H1 (cell line): ENCODE results near the gene PRPF4. TPM values are rescaled to one million over a fixed set of nuclear protein-coding genes. Genes with fewer than 3 reads are reported as not detected.

Experiments
- CTCF ChIA-PET: fragments of 300-600 bp; sonication (Branson Sonifier 250); formaldehyde crosslinking; loops from one replicate; lab custom pipeline; 2021; ENCODE audit not compliant: partially characterized antibody; lab: Charles Lee
- POLR2A ChIA-PET: fragments of 300-600 bp; sonication (Branson Sonifier 250); formaldehyde crosslinking; loops from one replicate; lab custom pipeline; 2021; ENCODE audit warnings: inconsistent platforms; ENCODE audit not compliant: partially characterized antibody; lab: Charles Lee
- DNase-seq, 2 experiments: peaks; one replicate each; pipeline versions ENCODE4 v3.0.0 to v3.0.0-alpha.2; 2010 to 2022; ENCODE audit warnings: low spot score in 2 of 2, low read depth in 1 of 2, mixed read lengths in 1 of 2
- FAIRE-seq: peaks from 2 replicates; lab custom pipeline; 2011; peaks lifted over from hg19 to GRCh38; lab: Jason Lieb, UNC
- H2AFZ ChIP-seq: 2 replicates; pipeline ENCODE4 v1.8.1; 2012; ENCODE audit warnings: low read length, inconsistent platforms
- H2AK5ac ChIP-seq: 2 replicates; pipeline ENCODE4 v1.6.1; 2013; ENCODE audit warnings: low read depth, low read length
- H2BK120ac ChIP-seq: replicated peaks from 2 replicates; pipeline ENCODE3; 2013; ENCODE audit warnings: low read depth, low read length, inconsistent platforms
- H2BK12ac ChIP-seq: 2 replicates; pipeline ENCODE4 v1.6.1; 2013; ENCODE audit warnings: low read depth, low read length
- H2BK15ac ChIP-seq: 2 replicates; pipeline ENCODE4 v1.6.1; 2013; ENCODE audit warnings: low read length
- H2BK20ac ChIP-seq: 2 replicates; pipeline ENCODE4 v1.6.1; 2013; ENCODE audit warnings: low read length
- H2BK5ac ChIP-seq: 2 replicates; pipeline ENCODE4 v1.6.1; 2013; ENCODE audit warnings: low read depth, low read length
- H3K14ac ChIP-seq: 2 replicates; pipeline ENCODE4 v1.6.1; 2013; ENCODE audit warnings: inconsistent platforms; ENCODE audit not compliant: insufficient read length
- H3K18ac ChIP-seq: 2 replicates; pipeline ENCODE4 v1.6.1; 2013; ENCODE audit warnings: low read length; ENCODE audit errors: extremely low read depth
- H3K23ac ChIP-seq: 2 replicates; pipeline ENCODE4 v1.6.1; 2013; ENCODE audit warnings: inconsistent platforms; ENCODE audit not compliant: insufficient read length
- H3K23me2 ChIP-seq: 2 replicates; pipeline ENCODE4 v1.6.1; 2013; ENCODE audit warnings: low read depth, low read length
- H3K27ac ChIP-seq: 2 replicates; pipeline ENCODE4 v1.6.1; 2011; ENCODE audit warnings: low read depth, low read length, inconsistent platforms
- H3K27me3 ChIP-seq, 4 experiments: replicated peaks in 1 of 4; 1 replicate in 1 of 4; 2 replicates in 3 of 4; pipeline versions ENCODE4 v1.6.1 to v1.8.1; 2011 to 2013; ENCODE audit warnings: low read length in 3 of 4, mild to moderate bottlenecking in 3 of 4, inconsistent platforms in 2 of 4, mixed read lengths in 2 of 4, moderate library complexity in 1 of 4; ENCODE audit not compliant: control insufficient read depth in 3 of 4, insufficient read depth in 3 of 4; ENCODE audit errors: extremely low read depth in 1 of 4
- H3K36me3 ChIP-seq, 4 experiments: 2 replicates each; pipeline versions ENCODE4 v1.6.1 to v1.8.1; 2011 to 2013; ENCODE audit warnings: mild to moderate bottlenecking in 4 of 4, low read length in 3 of 4, moderate library complexity in 2 of 4, control low read depth in 1 of 4, inconsistent platforms in 1 of 4; ENCODE audit not compliant: insufficient read depth in 4 of 4, control insufficient read depth in 2 of 4
- H3K4ac ChIP-seq: replicated peaks from 2 replicates; pipeline ENCODE3; 2013; ENCODE audit warnings: low read length, low read depth, mixed read lengths, inconsistent platforms; ENCODE audit not compliant: insufficient read length
- H3K4me1 ChIP-seq, 4 experiments: replicated peaks in 1 of 4; 1 replicate in 1 of 4; 2 replicates in 3 of 4; pipeline versions ENCODE4 v1.6.1 to v1.8.1; 2011 to 2013; ENCODE audit warnings: low read length in 3 of 4, inconsistent platforms in 2 of 4, mixed read lengths in 1 of 4; ENCODE audit not compliant: insufficient read depth in 4 of 4, control insufficient read depth in 3 of 4
- H3K4me2 ChIP-seq, 2 experiments: 2 replicates each; pipeline versions ENCODE4 v1.6.1 to v1.8.1; 2011 to 2013; ENCODE audit warnings: low read depth in 2 of 2, low read length in 2 of 2, control low read depth in 1 of 2, inconsistent platforms in 1 of 2, mild to moderate bottlenecking in 1 of 2; ENCODE audit not compliant: insufficient read depth in 1 of 2
- H3K4me3 ChIP-seq, 4 experiments: fragments of 200-600, 300-600 bp in 1 of 4; sonication (generic), shearing (Covaris generic), sonication (Bioruptor Twin) in 1 of 4; 2 replicates each; pipeline versions ENCODE4 v1.5.1 to v1.8.1; 2011 to 2016; ENCODE audit warnings: low read length in 4 of 4, low read depth in 3 of 4, control low read depth in 2 of 4, inconsistent platforms in 2 of 4, mild to moderate bottlenecking in 2 of 4, mixed read lengths in 1 of 4, moderate library complexity in 1 of 4; ENCODE audit not compliant: insufficient read depth in 2 of 4; ENCODE audit errors: extremely low read depth in 1 of 4
- H3K56ac ChIP-seq: replicated peaks from 2 replicates; pipeline ENCODE3; 2013; ENCODE audit warnings: low read depth, mild to moderate bottlenecking, mixed read lengths, low read length, inconsistent platforms; ENCODE audit not compliant: insufficient read length
- H3K79me1 ChIP-seq: 2 replicates; pipeline ENCODE4 v1.6.1; 2013; ENCODE audit warnings: low read depth, low read length, control low read depth
- H3K79me2 ChIP-seq, 2 experiments: 2 replicates each; pipeline versions ENCODE4 v1.6.1 to v1.8.1; 2012 to 2013; ENCODE audit warnings: low read length in 2 of 2, mild to moderate bottlenecking in 2 of 2, inconsistent platforms in 1 of 2; ENCODE audit not compliant: insufficient read depth in 2 of 2, control insufficient read depth in 1 of 2
- H3K9ac ChIP-seq, 4 experiments: replicated peaks in 1 of 4; 1 replicate in 1 of 4; 2 replicates in 3 of 4; pipeline versions ENCODE4 v1.6.1 to v1.8.1; 2011 to 2013; ENCODE audit warnings: low read depth in 3 of 4, low read length in 3 of 4, control low read depth in 2 of 4, mild to moderate bottlenecking in 2 of 4, moderate library complexity in 2 of 4, inconsistent platforms in 1 of 4; ENCODE audit errors: extremely low read depth in 1 of 4
- H3K9me3 ChIP-seq, 2 experiments: 2 replicates each; pipeline versions ENCODE4 v1.6.1 to v1.8.1; 2012 to 2013; ENCODE audit warnings: mild to moderate bottlenecking in 2 of 2, moderate library complexity in 2 of 2, control low read depth in 1 of 2, inconsistent platforms in 1 of 2, low read depth in 1 of 2, low read length in 1 of 2, mixed read lengths in 1 of 2; ENCODE audit not compliant: insufficient read depth in 2 of 2
- H4K20me1 ChIP-seq, 2 experiments: replicated peaks in 1 of 2; 2 replicates each; pipeline versions ENCODE3 to v1.8.1; 2011 to 2013; ENCODE audit warnings: inconsistent platforms in 2 of 2, low read length in 2 of 2, mild to moderate bottlenecking in 1 of 2; ENCODE audit not compliant: insufficient read depth in 2 of 2, control insufficient read depth in 1 of 2
- H4K5ac ChIP-seq: 2 replicates; pipeline ENCODE4 v1.6.1; 2013; ENCODE audit warnings: low read length, low read depth, mixed read lengths, inconsistent platforms; ENCODE audit not compliant: insufficient read length
- H4K8ac ChIP-seq: 2 replicates; pipeline ENCODE4 v1.8.0; 2013; ENCODE audit warnings: mild to moderate bottlenecking, moderate library complexity, low read length, inconsistent platforms; ENCODE audit not compliant: insufficient read depth; ENCODE audit errors: extremely low read depth
- H4K91ac ChIP-seq: replicated peaks from 2 replicates; pipeline ENCODE3; 2013; ENCODE audit warnings: low read length, mixed read lengths, inconsistent platforms; ENCODE audit not compliant: insufficient read length
- CBX5 ChIP-seq: fragments of 300-800, 300-1000 bp; sonication (generic); IDR thresholded peaks from 2 replicates; pipeline ENCODE4 v1.7.1; 2016; ENCODE audit warnings: antibody characterized with exemption, low read length, low read depth
- CBX8 ChIP-seq: fragments of 300-800, 300-1000 bp; sonication (generic); IDR thresholded peaks from 2 replicates; pipeline ENCODE4 v1.7.1; 2016; ENCODE audit warnings: low read depth, low read length, borderline replicate concordance
- HDAC6 ChIP-seq: IDR thresholded peaks from one replicate; pipeline ENCODE4 v1.7.1; 2012; ENCODE audit warnings: low read depth, mild to moderate bottlenecking, inconsistent platforms, low read length, moderate library complexity
- JUN ChIP-seq: IDR thresholded peaks from 2 replicates; pipeline ENCODE4 v1.6.1; 2011; ENCODE audit warnings: low read depth, mild to moderate bottlenecking, improper control_type of control experiment, low read length
- SIN3A ChIP-seq, 2 experiments: IDR thresholded peaks in 1 of 2; conservative IDR thresholded peaks in 1 of 2; 2 replicates each; pipeline ENCODE4 v1.6.1; 2011 to 2012; ENCODE audit warnings: low read length in 2 of 2, improper control_type of control experiment in 1 of 2, low read depth in 1 of 2, mild to moderate bottlenecking in 1 of 2
- SIRT6 ChIP-seq: IDR thresholded peaks from one replicate; pipeline ENCODE4 v1.7.1; 2012; ENCODE audit warnings: low read length, inconsistent platforms
- SP4 ChIP-seq: IDR thresholded peaks from 2 replicates; pipeline ENCODE4 v1.6.1; 2012; ENCODE audit warnings: low read length, inconsistent platforms
- TCF12 ChIP-seq: IDR thresholded peaks from 2 replicates; pipeline ENCODE4 v1.6.1; 2011; ENCODE audit warnings: low read depth, mild to moderate bottlenecking, low read length
- WGBS, 2 experiments: shearing (Covaris generic) in 1 of 2; methylation state at CpG; one replicate each; pipeline versions ENCODE4 v1.1.6 to v1.1.7; 2013 to 2015; ENCODE audit warnings: low lambda C conversion rate in 2 of 2, mixed read lengths in 2 of 2, inconsistent platforms in 1 of 2, low coverage in 1 of 2, missing lambda C conversion rate in 1 of 2; ENCODE audit not compliant: insufficient replicate concordance in 2 of 2, insufficient coverage in 1 of 2, insufficient read length in 1 of 2; ENCODE audit errors: extremely low coverage in 1 of 2, missing lambda C conversion rate in 1 of 2; 5-methylcytosine and 5-hydroxymethylcytosine counted together
- polyA plus RNA-seq, 7 experiments: library from polyadenylated mRNA; depleted of rRNA in 3 of 7; stranded (reverse) in 5 of 7; unstranded in 2 of 7; fragments of >200 nt in 5 of 7; fragments of 200-250 nt in 2 of 7; gene quantifications; 1 replicate in 5 of 7; 2 replicates in 1 of 7; 4 replicates in 1 of 7; pipeline versions ENCODE4 v1.2.1 to v1.2.3, GENCODE V29; 2011 to 2013; ENCODE audit warnings: missing spikeins in 2 of 7, mixed read lengths in 2 of 7
- total RNA-seq: library from RNA; stranded (reverse); fragmentation: NEBNext Ultra II Directional; extraction: Animal tissue kit (Norgen Biotek cat#: 25700); gene quantifications from 2 replicates; pipeline ENCODE4 v1.2.1, GENCODE V29; 2021
- TF ChIP-seq, protein P1 (sequence below): IDR thresholded peaks from 2 replicates; pipeline ENCODE4 v1.6.1; 2012; ENCODE audit warnings: low read length, inconsistent platforms

PRPF4 gene
- total and polyA plus RNA-seq, 2 of the 8 experiments (the other 6 are each of a cell fraction or from before 2014, with no cell fraction given), result 15.2 to 33.4 TPM

DNA sequence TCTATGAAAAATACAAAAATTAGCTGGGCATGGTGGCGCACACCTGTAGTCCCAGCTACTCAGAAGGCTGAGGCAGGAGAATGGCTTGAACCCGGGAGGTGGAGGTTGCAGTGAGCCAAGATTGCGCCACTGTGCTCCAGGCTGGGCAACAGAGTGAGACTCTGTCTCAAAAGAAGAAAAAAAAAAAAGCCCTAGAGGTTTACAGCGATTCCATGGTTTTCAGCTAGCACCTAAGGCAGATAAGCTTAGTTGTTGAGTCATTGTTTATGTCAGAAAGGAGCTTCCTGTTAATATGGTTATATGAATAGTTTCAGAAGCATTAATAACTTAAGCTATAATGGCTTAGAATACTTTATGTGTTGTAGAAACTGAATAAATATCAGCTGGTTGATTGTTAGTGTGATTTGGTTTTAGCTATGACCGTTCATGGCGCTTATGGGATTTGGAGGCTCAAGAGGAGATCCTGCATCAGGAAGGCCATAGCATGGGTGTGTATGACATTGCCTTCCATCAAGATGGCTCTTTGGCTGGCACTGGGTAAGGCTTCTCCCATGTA is 14.7 kb downstream of the PRPF4 start:
- Histone ChIP-seq H3K4ac (no peak overlapping the region), H3K4me3 (no peak overlapping the region), H3K79me1 (no peaks in the 10 kb centered on the region), H3K79me2 (no peaks in the 10 kb centered on the region), H4K8ac (no peak overlapping the region), H2BK12ac (no peak overlapping the region), H2BK20ac (no peak overlapping the region), H3K4me2 (no peak overlapping the region), H4K91ac (no peak overlapping the region), H3K23me2 (no peaks in the 10 kb centered on the region), H4K5ac (no peak overlapping the region), H2AFZ (no peak overlapping the region), H3K27ac (no peak overlapping the region), H2BK5ac (no peak overlapping the region), H3K18ac (no peak overlapping the region), H3K27me3 (no peaks in the 10 kb centered on the region), H2AK5ac (no peak overlapping the region), H2BK15ac (no peak overlapping the region), H3K4me1 (no peaks in the 10 kb centered on the region), H3K56ac (no peak overlapping the region)
- 89% methylated on average over 6 of the region's 6 CpGs; no CpG with 5 or more reads in 1 of the 2 experiments for WGBS, 2 experiments
- no peak for FAIRE-seq
- CTCF ChIA-PET, result interaction anchor here (0.6 kb wide), 1 partner anchor 50 kb away, joined by 3 read pairs; the partner anchor contains the start of gene WDR31
- TF ChIP-seq CBX5, result no peak
- TF ChIP-seq TCF12, result no peak
- no peak for TF ChIP-seq SIRT6
- TF ChIP-seq SIN3A (conservative IDR thresholded peaks at IDR 0.05 in 1 of 2, IDR thresholded peaks at IDR 0.05 in 1 of 2; ENCODE audit: low read depth in 1 of 2, low read length in 2 of 2), result no peak
- no peak for TF ChIP-seq HDAC6
- TF ChIP-seq, protein P1, sequence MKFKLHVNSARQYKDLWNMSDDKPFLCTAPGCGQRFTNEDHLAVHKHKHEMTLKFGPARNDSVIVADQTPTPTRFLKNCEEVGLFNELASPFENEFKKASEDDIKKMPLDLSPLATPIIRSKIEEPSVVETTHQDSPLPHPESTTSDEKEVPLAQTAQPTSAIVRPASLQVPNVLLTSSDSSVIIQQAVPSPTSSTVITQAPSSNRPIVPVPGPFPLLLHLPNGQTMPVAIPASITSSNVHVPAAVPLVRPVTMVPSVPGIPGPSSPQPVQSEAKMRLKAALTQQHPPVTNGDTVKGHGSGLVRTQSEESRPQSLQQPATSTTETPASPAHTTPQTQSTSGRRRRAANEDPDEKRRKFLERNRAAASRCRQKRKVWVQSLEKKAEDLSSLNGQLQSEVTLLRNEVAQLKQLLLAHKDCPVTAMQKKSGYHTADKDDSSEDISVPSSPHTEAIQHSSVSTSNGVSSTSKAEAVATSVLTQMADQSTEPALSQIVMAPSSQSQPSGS, result no peak
- no peak for TF ChIP-seq JUN
- TF ChIP-seq CBX8, result no peak
- TF ChIP-seq SP4, result no peak
- TF ChIP-seq, all 59 proteins: peak for 0
- H3K9me3 ChIP-seq, result no peaks in the 10 kb centered on the region
- H4K20me1 ChIP-seq, result peaks cover 0 to 3% of the 10 kb centered on the region in 2 experiments
- H3K23ac ChIP-seq, result no peak overlapping the region
- no peak overlapping the region for H3K9ac ChIP-seq
- peaks cover 28 to 76% (median 68%) of the 10 kb centered on the region in 4 experiments for H3K36me3 ChIP-seq
- POLR2A ChIA-PET, result interaction anchor here (1.0 to 1.5 kb wide), 3 partner anchors 8 to 14 kb away, joined by 3 to 5 read pairs (median 4); partner anchors contain the start of genes CDC26 and PRPF4
- H3K14ac ChIP-seq, result no peak overlapping the region
- H2BK120ac ChIP-seq, result no peak overlapping the region
- no peak for DNase-seq
